A673 (cell line): ENCODE results near the gene UBXN2A. TPM values are rescaled to one million over a fixed set of nuclear protein-coding genes. Genes with fewer than 3 reads are reported as not detected.

Experiments
- BruUV-seq: library from RNA; stranded (reverse); fragments of 400-500 nt; replicated peaks from 2 replicates; lab custom pipeline; 2021; lab: Mats Ljungman, UMichigan
- CTCF ChIA-PET: fragments of 300-600 bp; sonication (Branson Sonifier 250); formaldehyde crosslinking; loops from one replicate; lab custom pipeline; 2022; ENCODE audit warnings: antibody characterized with exemption; lab: Charles Lee
- POLR2A ChIA-PET: fragments of 300-600 bp; sonication (Branson Sonifier 250); formaldehyde crosslinking; loops from one replicate; lab custom pipeline; 2022; ENCODE audit warnings: antibody characterized with exemption; ENCODE audit not compliant: low non-redundant PET; lab: Charles Lee
- DNase-seq: peaks from one replicate; pipeline ENCODE4 v3.0.0-alpha.2; 2015; ENCODE audit warnings: low spot score
- H3K27ac ChIP-seq: fragments of 200-600 bp; sonication (generic); 2 replicates; pipeline ENCODE4 v1.5.1; 2016; ENCODE audit warnings: mixed run types, low read depth, mild to moderate bottlenecking, mixed read lengths, antibody characterized with exemption, low read length; ENCODE audit not compliant: poor library complexity, severe bottlenecking
- H3K27me3 ChIP-seq: fragments of 200-600 bp; sonication (generic); replicated peaks from 2 replicates; pipeline ENCODE4 v1.6.1; 2017; ENCODE audit warnings: mixed run types, low read depth, mild to moderate bottlenecking, mixed read lengths, antibody characterized with exemption, low read length; ENCODE audit not compliant: insufficient read depth, poor library complexity
- H3K36me3 ChIP-seq: fragments of 200-600 bp; sonication (generic); 2 replicates; pipeline ENCODE4 v1.6.1; 2016; ENCODE audit warnings: mixed run types, mild to moderate bottlenecking, mixed read lengths, antibody characterized with exemption, low read length; ENCODE audit not compliant: insufficient read depth, poor library complexity, severe bottlenecking
- H3K4me1 ChIP-seq: fragments of 200-600 bp; sonication (generic); 2 replicates; pipeline ENCODE4 v1.6.1; 2017; ENCODE audit warnings: mixed run types, mild to moderate bottlenecking, mixed read lengths, antibody characterized with exemption, low read length; ENCODE audit not compliant: insufficient read depth, poor library complexity, severe bottlenecking
- H3K4me3 ChIP-seq: fragments of 200-600 bp; sonication (generic); 2 replicates; pipeline ENCODE4 v1.5.1; 2016; ENCODE audit warnings: low read depth, mixed run types, mild to moderate bottlenecking, mixed read lengths, low read length; ENCODE audit not compliant: poor library complexity, severe bottlenecking
- H3K9me3 ChIP-seq: fragments of 200-600 bp; sonication (generic); 2 replicates; pipeline ENCODE4 v1.6.1; 2016; ENCODE audit warnings: mixed run types, low read depth, mild to moderate bottlenecking, mixed read lengths, antibody characterized with exemption, low read length; ENCODE audit not compliant: poor library complexity, severe bottlenecking
- CTCF ChIP-seq: fragments of 300-800, 200-600 bp; sonication (generic); conservative IDR thresholded peaks from 2 replicates; pipeline ENCODE4 v1.5.1; 2017; ENCODE audit warnings: low read depth, mild to moderate bottlenecking, antibody characterized with exemption, low read length, moderate library complexity, mixed read lengths
- EZH2 ChIP-seq: fragments of 200-600 bp; sonication (generic); IDR thresholded peaks from 2 replicates; pipeline ENCODE4 v1.6.1; 2017; ENCODE audit warnings: borderline replicate concordance, low read depth, mild to moderate bottlenecking, mixed read lengths, antibody characterized with exemption, low read length; ENCODE audit not compliant: poor library complexity, severe bottlenecking
- intact Hi-C: fragments of 100-400 bp; cut with micrococcal nuclease; formaldehyde crosslinking; loops from one replicate; pipeline ENCODE4 v1.10.0; 2022; ENCODE audit not compliant: unreplicated experiment
- total RNA-seq: library from RNA; stranded (reverse); gene quantifications from 2 replicates; pipeline ENCODE4 v1.2.3, GENCODE V29; 2021

The UBXN2A gene
- total RNA-seq, 1 experiment from 2014 or later: 18.3 TPM

GRCh38 chr2:24045511-24046508, 105.5 kb downstream of the UBXN2A start:
- BruUV-seq: no TSS peak
- Histone ChIP-seq H3K4me1 (peaks cover 17% of the 10 kb centered on the region), H3K27ac (no peak overlapping the region), H3K4me3 (peak overlapping the region; percentile 81), H3K9me3 (no peaks in the 10 kb centered on the region), H3K36me3 (no peaks in the 10 kb centered on the region), H3K27me3 (no peaks in the 10 kb centered on the region)
- ChIA-PET POLR2A (no interaction called here), CTCF (no interaction called here)
- intact Hi-C loops: no loop called here
- no peak for TF ChIP-seq CTCF
- no peak for TF ChIP-seq EZH2
- no peak for DNase-seq

DNA sequence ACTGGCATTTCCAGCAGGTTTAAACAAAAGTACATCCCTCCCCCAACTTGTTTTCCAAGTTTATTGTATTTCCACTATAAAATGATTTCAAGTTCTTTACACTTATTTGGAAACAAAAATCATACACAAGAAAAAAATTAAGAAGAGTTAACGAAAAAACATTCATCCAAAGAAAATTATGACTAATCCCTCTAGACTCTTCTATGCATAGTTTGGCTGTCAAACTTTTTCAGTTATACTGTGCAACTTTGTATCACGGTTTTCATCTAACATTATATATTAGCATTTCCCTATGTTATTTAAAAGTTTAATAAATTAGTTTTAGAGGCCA, 106.3 kb downstream of the UBXN2A start:
- no peak for DNase-seq
- Histone ChIP-seq H3K4me1 (peaks cover 17% of the 10 kb centered on the region), H3K36me3 (no peaks in the 10 kb centered on the region), H3K9me3 (no peaks in the 10 kb centered on the region), H3K27me3 (no peaks in the 10 kb centered on the region), H3K4me3 (peak overlapping the region; percentile 81), H3K27ac (peak overlapping the region; percentile 62)
- TF ChIP-seq CTCF: no peak
- no peak for TF ChIP-seq EZH2
- POLR2A ChIA-PET: no interaction called here
- intact Hi-C loops: no loop called here
- no TSS peak for BruUV-seq
- CTCF ChIA-PET: interaction anchor here (1.5 kb wide), 1 partner anchor 37 kb away, joined by 9 read pairs; the partner anchor contains the start of gene TP53I3

GRCh38 chr2:24046930-24047702, 106.9 kb downstream of the UBXN2A start, which contains the start of gene WDCP:
Gene WDCP, minus strand, starts transcription at chr2:24047391. Its CDS starts 7,897 bp downstream, at chr2:24039494.
- POLR2A ChIA-PET: interaction anchor here (0.6 kb wide), 1 partner anchor 23 kb away, joined by 3 read pairs; no protein-coding TSS in a partner anchor
- TF ChIP-seq EZH2: no peak
- Histone ChIP-seq H3K9me3 (no peaks in the 10 kb centered on the region), H3K4me3 (peak within 1 kb of the TSS; percentile 81), H3K36me3 (no peaks in the 10 kb centered on the region), H3K27ac (peak within 1 kb of the TSS; percentile 62), H3K4me1 (peaks cover 17% of the 10 kb centered on the region), H3K27me3 (no peaks in the 10 kb centered on the region)
- CTCF ChIA-PET: interaction anchor here (1.5 kb wide), 1 partner anchor 37 kb away, joined by 9 read pairs; the partner anchor contains the start of gene TP53I3
- intact Hi-C loops: no loop called here
- peak; percentile 99 for DNase-seq
- BruUV-seq: TSS peak; percentile 72
